Peyer's patch (tissue), 4 donors: Measurements from ENCODE around the gene OR2S2. TPM values are rescaled to one million over a fixed set of nuclear protein-coding genes. Genes with fewer than 3 reads are reported as not detected.

Experiments
- DNase-seq, 3 donors: peaks; one replicate each; pipeline ENCODE4 v3.0.0-alpha.2; 2017 to 2019
- H3K27ac ChIP-seq, 4 donors: fragments of 200-600 bp; sonication (generic); one replicate each; pipeline ENCODE4 v1.5.1; 2016 to 2019
- H3K27me3 ChIP-seq, 2 donors: fragments of 200-600 bp; sonication (generic); one replicate each; pipeline ENCODE4 v1.5.1; 2019
- H3K36me3 ChIP-seq, 3 donors: fragments of 200-600 bp; sonication (generic); one replicate each; pipeline ENCODE4 v1.5.1; 2016 to 2019
- H3K4me1 ChIP-seq, 4 donors: fragments of 200-600 bp; sonication (generic); one replicate each; pipeline ENCODE4 v1.5.1; 2016 to 2019
- H3K4me3 ChIP-seq, 4 donors: fragments of 200-600 bp; sonication (generic); 1 replicate in 3 of 4; 2 replicates in 1 of 4; pipeline ENCODE4 v1.5.1; 2016 to 2019; ENCODE audit warnings: mild to moderate bottlenecking in 1 of 4
- H3K9me3 ChIP-seq, 4 donors: fragments of 200-600 bp; sonication (generic); one replicate each; pipeline ENCODE4 v1.5.1; 2016 to 2019; ENCODE audit warnings: mild to moderate bottlenecking in 1 of 4
- CTCF ChIP-seq, 6 experiments: fragments of 450-650 bp in 4 of 6; fragments of 200-600 bp in 2 of 6; sonication (generic) in 1 of 6; IDR thresholded peaks; one replicate each; pipeline ENCODE4 v1.5.1; 2017 to 2019; ENCODE audit warnings: antibody characterized with exemption in 6 of 6, mild to moderate bottlenecking in 3 of 6, moderate library complexity in 1 of 6
- POLR2A ChIP-seq, 2 donors: fragments of 450-650 bp; IDR thresholded peaks; one replicate each; pipeline ENCODE4 v1.5.1; 2017; ENCODE audit warnings: antibody characterized with exemption in 2 of 2, mild to moderate bottlenecking in 2 of 2, moderate library complexity in 2 of 2
- total RNA-seq, 4 donors: library from RNA; depleted of rRNA; stranded (reverse); fragments of >200 nt; gene quantifications; one replicate each; pipeline ENCODE4 v1.1.0, GENCODE V29; 2016

The OR2S2 gene
- total RNA-seq, 4 donors from 2014 or later = not detected

GRCh38 chr9:35981699-35982098, 23.7 kb upstream of the OR2S2 start:
- no peaks in the 10 kb centered on the region for H3K27me3 ChIP-seq
- DNase-seq = no peak
- no peaks in the 10 kb centered on the region for H3K36me3 ChIP-seq
- H3K27ac ChIP-seq = no peak overlapping the region
- no peak overlapping the region for H3K4me3 ChIP-seq
- no peaks in the 10 kb centered on the region for H3K9me3 ChIP-seq
- no peak for TF ChIP-seq POLR2A (IDR thresholded peaks at IDR 0.05)
- TF ChIP-seq CTCF (IDR thresholded peaks at IDR 0.05) = no peak
- no peaks in the 10 kb centered on the region for H3K4me1 ChIP-seq

- no peak for TF ChIP-seq CTCF (IDR thresholded peaks at IDR 0.05)
- no peak for TF ChIP-seq POLR2A (IDR thresholded peaks at IDR 0.05)
- Histone ChIP-seq H3K27me3 (no peaks in the 10 kb centered on the region), H3K27ac (no peak overlapping the region), H3K36me3 (no peaks in the 10 kb centered on the region), H3K4me1 (no peaks in the 10 kb centered on the region), H3K4me3 (no peak overlapping the region), H3K9me3 (no peaks in the 10 kb centered on the region)
- DNase-seq = no peak
These were observed 22.5 kb upstream of the OR2S2 start for GRCh38 chr9:35980289-35981011.

GRCh38 chr9:35978792-35979191, 20.8 kb upstream of the OR2S2 start:
- H3K27me3 ChIP-seq = no peaks in the 10 kb centered on the region

GRCh38 chr9:35976726-35977125, 18.8 kb upstream of the OR2S2 start:
- Histone ChIP-seq H3K4me1 (no peaks in the 10 kb centered on the region), H3K27me3 (no peaks in the 10 kb centered on the region), H3K27ac (no peak overlapping the region), H3K36me3 (no peaks in the 10 kb centered on the region), H3K9me3 (peaks cover 0 to 7% (median 0%) of the 10 kb centered on the region in 4 donors), H3K4me3 (no peak overlapping the region)
- TF ChIP-seq CTCF (IDR thresholded peaks at IDR 0.05) (no peak), POLR2A (IDR thresholded peaks at IDR 0.05) (no peak)
- DNase-seq = no peak

More at GRCh38 chr9:35978792-35979191, 20.8 kb upstream of the OR2S2 start:
- H3K4me3 ChIP-seq = no peak overlapping the region
- peaks cover 0 to 7% (median 0%) of the 10 kb centered on the region in 4 donors for H3K9me3 ChIP-seq
- no peak overlapping the region for H3K27ac ChIP-seq
- no peak for DNase-seq
- TF ChIP-seq POLR2A (IDR thresholded peaks at IDR 0.05) (no peak), CTCF (IDR thresholded peaks at IDR 0.05) (no peak)
- H3K36me3 ChIP-seq = no peaks in the 10 kb centered on the region
- no peaks in the 10 kb centered on the region for H3K4me1 ChIP-seq

GRCh38 chr9:35974800-35975199, 16.8 kb upstream of the OR2S2 start:
- H3K4me1 ChIP-seq = no peaks in the 10 kb centered on the region
- H3K27me3 ChIP-seq = no peaks in the 10 kb centered on the region
- no peaks in the 10 kb centered on the region for H3K36me3 ChIP-seq
- H3K9me3 ChIP-seq = peaks cover 0 to 7% (median 0%) of the 10 kb centered on the region in 4 donors
- DNase-seq = no peak
- TF ChIP-seq CTCF (IDR thresholded peaks at IDR 0.05) (no peak), POLR2A (IDR thresholded peaks at IDR 0.05) (no peak)
- no peak overlapping the region for H3K27ac ChIP-seq
- H3K4me3 ChIP-seq = no peak overlapping the region
